NCI-H524 (cell line): Measurements from ENCODE around the gene MRPL49.
"Not testable (repeated sequence)": the region's sequence is repeated elsewhere in the genome, so short reads cannot be mapped to it uniquely, and the experiment has no call there.

Experiments used
- DNase-seq, 2 experiments: peaks; one replicate each; lab custom pipeline; 2025; lab: John Stamatoyannopoulos, UW

MRPL49 gene

GRCh38 chr11:65117206-65118096 is 4.7 kb upstream of the MRPL49 start, which contains the start of gene ZNHIT2:
TSS of gene ZNHIT2 (minus strand) at chr11:65117701. CDS start at chr11:65117653, 48 bp downstream.
- DNase-seq, result peak; percentile 94 to 98

- DNase-seq, result no peak
These were observed 3.9 kb upstream of the MRPL49 start for GRCh38 chr11:65118097-65118837.

DNA sequence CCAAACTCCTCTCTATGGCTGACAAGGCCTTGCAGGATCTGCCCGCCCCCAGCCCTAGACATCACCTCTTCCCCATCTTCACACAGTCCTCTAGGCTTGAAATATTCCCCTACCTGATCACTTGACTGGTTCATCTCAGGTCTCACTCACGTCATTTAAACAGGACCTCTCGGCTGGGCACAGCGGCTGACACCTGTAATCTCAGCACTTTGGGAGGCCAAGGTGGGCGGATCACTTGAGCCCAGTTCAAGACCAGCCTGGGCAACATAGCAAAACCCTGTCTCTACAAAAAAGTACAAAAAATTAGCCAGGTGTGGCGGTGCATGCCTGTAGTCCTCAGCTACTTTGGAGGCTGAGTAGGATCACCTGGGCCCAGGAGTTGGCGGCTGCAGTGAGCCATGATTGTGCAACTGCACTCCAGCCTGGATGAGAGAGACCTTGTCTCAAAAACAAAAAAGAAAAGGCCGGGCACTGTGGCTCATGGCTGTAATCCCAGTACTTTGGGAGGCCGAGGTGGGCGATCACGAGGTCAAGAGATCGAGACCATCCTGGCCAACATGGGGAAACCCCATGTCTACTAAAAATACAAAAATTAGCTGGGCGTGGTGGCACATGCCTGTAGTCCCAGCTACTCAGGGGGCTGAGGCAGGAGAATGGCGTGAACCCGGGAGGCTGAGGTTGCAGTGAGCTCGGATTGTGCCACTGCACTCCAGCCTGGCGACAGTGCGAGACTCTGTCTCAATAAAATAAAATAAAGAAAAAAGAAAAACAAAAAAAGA is 3.0 kb upstream of the MRPL49 start:
- DNase-seq, result not testable (repeated sequence)

DNA sequence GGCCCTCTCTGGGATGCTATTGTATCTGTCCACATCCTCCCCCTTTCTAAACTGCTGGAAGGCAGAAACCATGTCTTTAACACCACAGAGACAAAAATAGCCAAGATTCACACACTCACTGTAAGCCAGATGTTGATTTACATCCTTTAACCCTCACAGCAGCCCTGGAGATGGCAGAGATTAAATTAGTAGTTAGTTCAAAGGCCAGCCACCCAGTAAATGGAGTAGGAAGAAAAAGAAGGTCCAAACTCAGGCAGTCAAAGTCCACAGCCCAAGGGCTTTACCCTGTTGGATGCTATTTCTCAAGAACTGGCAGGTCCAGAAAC is 2.5 kb upstream of the MRPL49 start:
- no peak for DNase-seq

- DNase-seq, result no peak
These were observed 1.3 kb upstream of the MRPL49 start for GRCh38 chr11:65120831-65121230.

DNA sequence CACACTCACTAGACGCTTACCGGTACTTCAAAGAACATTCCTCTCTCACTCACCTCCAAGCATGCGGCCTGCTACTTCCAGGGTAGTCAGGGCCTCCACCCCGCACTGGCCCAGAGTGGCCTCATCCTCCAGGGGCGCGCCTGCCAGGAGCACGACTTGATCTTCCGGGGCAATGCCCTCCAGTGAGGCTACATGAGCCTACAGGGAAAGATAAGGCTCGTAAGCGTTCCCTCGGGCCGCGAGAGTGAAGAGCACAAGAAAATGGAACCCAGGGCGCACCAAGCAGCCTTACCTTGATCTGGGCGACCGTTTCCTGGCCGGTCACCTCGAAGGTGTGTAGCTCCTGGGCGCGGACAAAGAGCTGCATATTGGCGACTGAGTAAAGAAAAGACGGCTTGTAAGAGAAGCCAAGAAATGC is 665 bp upstream of the MRPL49 start:
- DNase-seq, result no peak

GRCh38 chr11:65124480-65125196 is 2.5 kb downstream of the MRPL49 start:
- DNase-seq, result no peak

GRCh38 chr11:65125197-65126056 is 3.3 kb downstream of the MRPL49 start:
- no peak for DNase-seq

DNA sequence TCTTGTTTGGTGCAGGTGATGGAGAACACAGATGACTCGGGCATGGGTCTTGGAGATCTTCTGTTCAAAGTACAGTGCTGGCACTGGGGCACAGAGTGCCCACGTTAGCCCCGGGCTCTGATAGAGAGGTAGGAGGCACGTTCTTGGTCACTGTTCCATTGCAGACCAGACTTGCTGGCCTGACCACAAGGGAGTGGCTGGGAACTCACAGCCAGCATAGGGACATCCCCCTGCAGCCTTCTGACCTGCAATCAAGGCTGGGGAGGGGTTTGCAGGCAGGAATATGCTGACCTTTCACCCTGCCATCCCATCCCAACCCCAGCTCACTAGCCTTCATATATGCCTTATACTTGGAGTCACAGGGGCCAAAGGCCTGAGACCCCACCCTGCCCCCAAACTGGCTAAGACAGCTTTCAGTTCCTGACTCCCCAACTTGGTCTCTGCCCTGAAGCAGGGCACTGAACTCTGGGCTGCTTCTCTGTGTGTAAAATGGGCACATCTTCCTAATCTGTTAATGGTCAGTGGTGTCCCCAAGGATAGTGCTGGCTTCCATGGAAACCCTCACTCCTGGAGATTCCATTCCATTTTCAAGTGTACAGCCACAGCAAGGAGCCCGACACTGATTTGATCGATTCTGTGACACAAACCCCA is 4.6 kb downstream of the MRPL49 start:
- DNase-seq, result no peak

GRCh38 chr11:65127473-65128181 is 5.5 kb downstream of the MRPL49 start:
- DNase-seq, result no peak

- DNase-seq, result no peak
These were observed 6.3 kb downstream of the MRPL49 start for GRCh38 chr11:65128182-65129145.

- DNase-seq, result no peak
These were observed 7.7 kb downstream of the MRPL49 start for GRCh38 chr11:65129649-65130441.

DNA sequence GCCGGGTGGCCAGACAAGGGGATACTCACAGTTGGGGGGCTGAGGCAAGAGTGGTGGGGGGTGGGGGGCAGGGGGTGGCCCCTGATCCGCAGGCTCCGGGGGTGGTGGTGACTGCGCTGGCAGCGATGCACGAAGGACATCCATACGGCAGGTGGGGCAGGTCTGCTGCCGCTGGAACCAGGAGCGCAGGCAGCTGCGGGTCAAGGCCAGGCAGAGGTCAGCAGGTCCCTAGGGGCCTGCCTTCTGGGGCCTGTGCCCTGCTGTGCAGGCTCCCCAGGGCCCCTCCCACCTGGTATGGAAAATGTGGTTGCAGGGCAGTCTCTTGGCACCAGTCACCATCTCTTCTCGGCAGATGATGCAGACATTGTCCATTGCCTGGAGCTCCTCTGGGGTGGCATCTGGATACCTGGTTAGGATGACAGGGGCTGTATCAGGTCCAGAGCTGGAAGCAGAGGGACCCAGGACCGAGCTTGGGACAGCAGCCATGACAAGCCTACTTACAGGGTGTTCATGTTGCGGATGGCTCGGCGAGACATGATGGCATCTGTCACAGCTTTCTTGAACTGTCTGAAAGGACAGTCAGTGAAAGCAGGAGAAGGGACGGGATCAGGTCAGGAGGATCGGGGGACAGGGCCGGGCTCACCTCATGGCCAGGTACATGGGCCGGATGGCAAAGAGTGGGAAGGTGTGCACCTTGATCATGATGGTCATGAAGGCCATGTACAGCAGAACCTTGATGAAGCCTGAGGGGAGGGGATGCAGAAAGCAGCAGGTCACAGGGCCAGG is 8.7 kb downstream of the MRPL49 start:
- no peak for DNase-seq

DNA sequence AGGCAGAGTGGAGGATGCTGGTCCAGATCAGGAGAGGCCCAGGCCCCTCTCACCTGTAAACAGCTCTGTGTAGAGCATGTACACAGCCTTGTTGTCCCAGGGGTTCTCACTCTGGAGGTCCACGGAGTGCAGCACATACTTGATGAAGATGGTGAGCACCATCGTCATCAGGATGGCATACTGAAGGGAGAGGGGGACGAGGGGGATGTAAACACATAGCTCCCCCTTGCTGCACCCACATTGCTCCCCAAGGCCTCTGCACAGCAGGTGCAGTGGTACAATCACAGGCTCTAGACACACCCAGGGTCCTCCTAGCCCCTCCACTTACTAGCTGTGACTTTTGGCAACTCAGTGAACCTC is 9.3 kb downstream of the MRPL49 start:
- no peak for DNase-seq

DNA sequence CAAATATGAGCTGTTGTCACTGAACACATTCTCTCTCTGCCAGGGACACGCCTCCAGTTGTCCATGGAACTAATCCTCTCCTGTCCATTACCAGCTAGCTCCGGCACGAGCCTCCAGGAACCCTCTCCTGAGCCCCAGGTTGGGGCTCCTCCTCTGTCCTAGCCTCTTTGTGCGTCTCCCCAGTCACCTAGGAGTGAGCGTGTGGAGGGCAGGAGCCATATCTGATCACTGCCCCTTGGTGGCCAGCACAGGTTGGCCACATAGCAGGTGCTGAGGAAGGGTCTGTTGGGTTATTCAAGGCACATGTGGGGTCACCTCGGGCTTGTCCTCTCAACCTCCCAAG is 9.7 kb downstream of the MRPL49 start:
- no peak for DNase-seq

GRCh38 chr11:65132238-65132987 is 10.3 kb downstream of the MRPL49 start:
- DNase-seq, result no peak
